Loucy (cell line): Measurements from ENCODE around the gene ADAM23.

ENCODE experiments used
- EZH2phosphoT487 ChIP-seq: fragments of 200-600 bp; IDR thresholded peaks from 2 replicates; pipeline ENCODE4 v1.6.1; 2018; ENCODE audit warnings: antibody characterized with exemption, mild to moderate bottlenecking, moderate library complexity, borderline replicate concordance
- TF ChIP-seq, protein P1 (sequence below): fragments of 200-600 bp; sonication (generic); conservative IDR thresholded peaks from 2 replicates; pipeline ENCODE4 v1.5.1; 2014; ENCODE audit warnings: mild to moderate bottlenecking, antibody characterized with exemption, low read length

DNA sequence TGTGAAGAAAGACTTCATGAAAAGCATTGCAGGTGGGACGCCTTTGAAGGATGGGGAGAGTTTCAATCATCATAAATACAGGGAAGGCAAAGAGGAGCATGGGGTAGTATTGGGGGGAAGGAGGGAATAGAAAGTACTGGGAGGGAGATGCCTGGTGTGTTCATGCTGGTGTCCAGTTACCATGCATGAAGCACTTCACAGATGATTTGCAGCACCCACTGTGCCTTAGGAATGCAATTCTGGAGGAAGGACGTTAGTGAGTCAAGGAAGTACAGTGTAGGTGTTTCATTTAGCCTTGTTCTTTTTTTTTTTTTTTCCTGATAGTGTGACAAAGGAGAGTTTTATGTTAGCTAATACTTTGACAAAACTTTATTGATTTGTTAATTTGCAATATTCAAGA lies 36.8 kb downstream of the ADAM23 start:
- TF ChIP-seq, protein P1, sequence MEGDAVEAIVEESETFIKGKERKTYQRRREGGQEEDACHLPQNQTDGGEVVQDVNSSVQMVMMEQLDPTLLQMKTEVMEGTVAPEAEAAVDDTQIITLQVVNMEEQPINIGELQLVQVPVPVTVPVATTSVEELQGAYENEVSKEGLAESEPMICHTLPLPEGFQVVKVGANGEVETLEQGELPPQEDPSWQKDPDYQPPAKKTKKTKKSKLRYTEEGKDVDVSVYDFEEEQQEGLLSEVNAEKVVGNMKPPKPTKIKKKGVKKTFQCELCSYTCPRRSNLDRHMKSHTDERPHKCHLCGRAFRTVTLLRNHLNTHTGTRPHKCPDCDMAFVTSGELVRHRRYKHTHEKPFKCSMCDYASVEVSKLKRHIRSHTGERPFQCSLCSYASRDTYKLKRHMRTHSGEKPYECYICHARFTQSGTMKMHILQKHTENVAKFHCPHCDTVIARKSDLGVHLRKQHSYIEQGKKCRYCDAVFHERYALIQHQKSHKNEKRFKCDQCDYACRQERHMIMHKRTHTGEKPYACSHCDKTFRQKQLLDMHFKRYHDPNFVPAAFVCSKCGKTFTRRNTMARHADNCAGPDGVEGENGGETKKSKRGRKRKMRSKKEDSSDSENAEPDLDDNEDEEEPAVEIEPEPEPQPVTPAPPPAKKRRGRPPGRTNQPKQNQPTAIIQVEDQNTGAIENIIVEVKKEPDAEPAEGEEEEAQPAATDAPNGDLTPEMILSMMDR: no peak
- no peak for TF ChIP-seq EZH2phosphoT487
